ENCODE measurements around the gene GUCY1A2. TPM values are rescaled to one million over a fixed set of nuclear protein-coding genes. Genes with fewer than 3 reads are reported as not detected.
"Not testable (repeated sequence)": the region's sequence is repeated elsewhere in the genome, so short reads cannot be mapped to it uniquely, and the experiment has no call there.

GUCY1A2 gene
- total RNA-seq, 1 donor from 2014 or later = 23.5 TPM

DNA sequence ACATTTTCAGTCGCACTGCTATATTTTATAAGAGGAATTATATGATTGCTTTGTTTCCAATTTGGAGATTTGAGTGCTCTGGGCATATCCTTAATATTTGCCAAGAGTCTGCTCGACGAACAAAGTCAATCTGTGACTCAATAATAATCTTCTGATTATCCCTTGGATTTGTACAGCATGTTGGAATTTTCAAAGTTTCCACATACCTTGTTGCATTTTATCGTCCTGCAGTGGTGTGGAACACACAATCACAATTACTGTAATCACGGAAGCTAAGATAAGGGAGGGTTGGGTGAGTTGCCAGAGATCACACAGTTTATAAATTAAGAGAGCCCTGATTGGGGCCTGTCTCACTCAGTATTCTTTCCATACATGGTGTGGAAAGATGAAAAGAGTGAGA lies 189.3 kb downstream of the GUCY1A2 start:
- Histone ChIP-seq H3K4me3 (no peak overlapping the region), H3K27ac (no peak overlapping the region), H3K9me3 (no peaks in the 10 kb centered on the region), H3K36me3 (no peaks in the 10 kb centered on the region), H3K4me1 (no peaks in the 10 kb centered on the region), H3K27me3 (ENCODE audit: low read depth) (no peaks in the 10 kb centered on the region)
- DNase-seq (no peak), ATAC-seq (no peak)
- TF ChIP-seq, protein P1, sequence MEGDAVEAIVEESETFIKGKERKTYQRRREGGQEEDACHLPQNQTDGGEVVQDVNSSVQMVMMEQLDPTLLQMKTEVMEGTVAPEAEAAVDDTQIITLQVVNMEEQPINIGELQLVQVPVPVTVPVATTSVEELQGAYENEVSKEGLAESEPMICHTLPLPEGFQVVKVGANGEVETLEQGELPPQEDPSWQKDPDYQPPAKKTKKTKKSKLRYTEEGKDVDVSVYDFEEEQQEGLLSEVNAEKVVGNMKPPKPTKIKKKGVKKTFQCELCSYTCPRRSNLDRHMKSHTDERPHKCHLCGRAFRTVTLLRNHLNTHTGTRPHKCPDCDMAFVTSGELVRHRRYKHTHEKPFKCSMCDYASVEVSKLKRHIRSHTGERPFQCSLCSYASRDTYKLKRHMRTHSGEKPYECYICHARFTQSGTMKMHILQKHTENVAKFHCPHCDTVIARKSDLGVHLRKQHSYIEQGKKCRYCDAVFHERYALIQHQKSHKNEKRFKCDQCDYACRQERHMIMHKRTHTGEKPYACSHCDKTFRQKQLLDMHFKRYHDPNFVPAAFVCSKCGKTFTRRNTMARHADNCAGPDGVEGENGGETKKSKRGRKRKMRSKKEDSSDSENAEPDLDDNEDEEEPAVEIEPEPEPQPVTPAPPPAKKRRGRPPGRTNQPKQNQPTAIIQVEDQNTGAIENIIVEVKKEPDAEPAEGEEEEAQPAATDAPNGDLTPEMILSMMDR (IDR thresholded peaks at IDR 0.05) = no peak
- intact Hi-C loops (cut with DNase I) = no loop called here

GRCh38 chr11:106828576-106828975 lies 189.7 kb downstream of the GUCY1A2 start:
- Histone ChIP-seq H3K4me3 (no peak overlapping the region), H3K9me3 (no peaks in the 10 kb centered on the region), H3K36me3 (no peaks in the 10 kb centered on the region), H3K4me1 (no peaks in the 10 kb centered on the region), H3K27ac (no peak overlapping the region), H3K27me3 (ENCODE audit: low read depth) (no peaks in the 10 kb centered on the region)
- TF ChIP-seq, protein P1 (IDR thresholded peaks at IDR 0.05) = no peak
- ATAC-seq (no peak), DNase-seq (no peak)
- intact Hi-C loops (cut with DNase I) = no loop called here

DNA sequence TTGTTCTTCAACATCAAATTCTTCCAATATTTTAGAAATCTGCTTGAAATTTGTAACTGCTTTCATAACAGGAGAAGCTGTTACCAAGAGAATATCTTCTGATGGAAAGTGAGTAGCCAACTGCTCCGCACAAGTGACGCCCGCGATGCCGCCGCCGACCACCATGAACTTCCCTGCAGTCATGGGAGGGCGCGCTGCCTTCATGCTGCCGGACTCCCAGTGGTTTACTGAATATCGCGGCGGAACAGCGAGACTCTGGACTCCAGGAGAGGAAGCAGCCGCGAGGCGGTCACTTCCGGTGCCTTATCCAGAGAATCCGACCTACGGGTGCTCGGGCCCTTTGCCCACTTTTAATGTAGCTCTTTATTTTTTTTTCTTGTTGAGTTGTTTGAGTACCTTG lies 190.6 kb downstream of the GUCY1A2 start:
- no peak for ATAC-seq
- peak; percentile 30 for DNase-seq
- intact Hi-C loops (cut with DNase I) = no loop called here

DNA sequence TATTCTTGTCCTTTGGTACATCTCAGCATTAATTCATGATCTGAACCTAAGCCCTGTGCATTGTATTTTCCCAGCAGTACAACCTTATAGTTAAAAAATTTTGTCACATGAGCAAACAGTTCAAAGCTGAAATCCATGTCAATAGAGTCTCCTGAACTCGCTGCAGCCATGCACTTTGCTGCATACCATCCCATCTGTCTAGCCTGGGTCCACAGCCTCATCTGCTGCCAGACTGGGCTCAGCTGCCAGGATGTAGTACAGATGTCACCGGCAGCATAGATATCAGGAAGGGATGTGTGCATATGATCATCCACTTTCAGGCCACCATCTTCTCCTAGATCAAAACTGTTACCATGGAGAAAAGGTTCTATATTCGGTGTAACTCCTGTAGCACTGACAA lies 191.7 kb downstream of the GUCY1A2 start:
- not testable (repeated sequence) for H3K27me3 ChIP-seq (ENCODE audit: low read depth)

More for the DNA sequence above, 190.6 kb downstream of the GUCY1A2 start:
- Histone ChIP-seq H3K4me1 (no peaks in the 10 kb centered on the region), H3K9me3 (no peaks in the 10 kb centered on the region), H3K36me3 (no peaks in the 10 kb centered on the region), H3K4me3 (no peak overlapping the region), H3K27ac (no peak overlapping the region), H3K27me3 (ENCODE audit: low read depth) (no peaks in the 10 kb centered on the region)
- TF ChIP-seq, protein P1 (IDR thresholded peaks at IDR 0.05) = no peak

DNA sequence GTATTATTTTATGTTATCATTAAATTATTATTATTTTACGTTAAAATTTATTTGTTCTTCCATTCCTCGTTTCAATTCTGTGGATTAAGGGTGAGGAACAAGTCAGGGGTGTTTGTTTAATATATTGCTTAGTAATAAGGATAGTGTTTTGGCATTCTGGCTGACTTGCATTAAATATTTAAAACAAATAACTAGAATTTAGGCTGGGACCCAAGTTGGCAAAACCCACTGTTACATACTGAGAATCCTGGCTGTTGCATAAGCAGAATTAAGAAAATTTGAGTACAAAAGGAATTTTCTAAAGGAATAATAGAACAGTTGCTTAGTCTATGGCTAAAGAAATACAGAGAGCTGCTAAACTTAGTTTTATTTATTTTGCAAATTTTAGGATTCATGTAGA lies 196.4 kb downstream of the GUCY1A2 start:
- H3K4me1 ChIP-seq = no peaks in the 10 kb centered on the region
- ATAC-seq (no peak), DNase-seq (no peak)
- no peaks in the 10 kb centered on the region for H3K9me3 ChIP-seq
- intact Hi-C loops (cut with DNase I) = no loop called here
- TF ChIP-seq, protein P1 (IDR thresholded peaks at IDR 0.05) = no peak
- no peaks in the 10 kb centered on the region for H3K27me3 ChIP-seq (ENCODE audit: low read depth)
- H3K4me3 ChIP-seq = no peak overlapping the region
- H3K27ac ChIP-seq = no peak overlapping the region
- H3K36me3 ChIP-seq = no peaks in the 10 kb centered on the region

More for the DNA sequence above, 191.7 kb downstream of the GUCY1A2 start:
- ATAC-seq; DNase-seq; H3K9me3 ChIP-seq; H3K27ac ChIP-seq; intact Hi-C loops (cut with DNase I); H3K36me3 ChIP-seq; H3K4me3 ChIP-seq; H3K4me1 ChIP-seq: not testable (repeated sequence)

- no peaks in the 10 kb centered on the region for H3K36me3 ChIP-seq
- H3K9me3 ChIP-seq = no peaks in the 10 kb centered on the region
- no peak overlapping the region for H3K27ac ChIP-seq
- H3K27me3 ChIP-seq (ENCODE audit: low read depth) = no peaks in the 10 kb centered on the region
- TF ChIP-seq, protein P1 (IDR thresholded peaks at IDR 0.05) = no peak
- H3K4me1 ChIP-seq = no peaks in the 10 kb centered on the region
- intact Hi-C loops (cut with DNase I) = no loop called here
- DNase-seq (no peak), ATAC-seq (no peak)
- H3K4me3 ChIP-seq = no peak overlapping the region
These were observed 197.0 kb downstream of the GUCY1A2 start for GRCh38 chr11:106821291-106821690.
